H1 (cell line): Measurements from ENCODE around the gene HOXA11. TPM values are rescaled to one million over a fixed set of nuclear protein-coding genes. Genes with fewer than 3 reads are reported as not detected.

Experiments used
- CTCF ChIA-PET: fragments of 300-600 bp; sonication (Branson Sonifier 250); formaldehyde crosslinking; loops from one replicate; lab custom pipeline; 2021; ENCODE audit not compliant: partially characterized antibody; lab: Charles Lee
- POLR2A ChIA-PET: fragments of 300-600 bp; sonication (Branson Sonifier 250); formaldehyde crosslinking; loops from one replicate; lab custom pipeline; 2021; ENCODE audit warnings: inconsistent platforms; ENCODE audit not compliant: partially characterized antibody; lab: Charles Lee
- DNase-seq, 2 experiments: peaks; one replicate each; pipeline versions ENCODE4 v3.0.0 to v3.0.0-alpha.2; 2010 to 2022; ENCODE audit warnings: low spot score in 2 of 2, low read depth in 1 of 2, mixed read lengths in 1 of 2
- FAIRE-seq: peaks from 2 replicates; lab custom pipeline; 2011; peaks lifted over from hg19 to GRCh38; lab: Jason Lieb, UNC
- H2AFZ ChIP-seq: 2 replicates; pipeline ENCODE4 v1.8.1; 2012; ENCODE audit warnings: low read length, inconsistent platforms
- H2AK5ac ChIP-seq: 2 replicates; pipeline ENCODE4 v1.6.1; 2013; ENCODE audit warnings: low read depth, low read length
- H2BK120ac ChIP-seq: replicated peaks from 2 replicates; pipeline ENCODE3; 2013; ENCODE audit warnings: low read depth, low read length, inconsistent platforms
- H2BK12ac ChIP-seq: 2 replicates; pipeline ENCODE4 v1.6.1; 2013; ENCODE audit warnings: low read depth, low read length
- H2BK15ac ChIP-seq: 2 replicates; pipeline ENCODE4 v1.6.1; 2013; ENCODE audit warnings: low read length
- H2BK20ac ChIP-seq: 2 replicates; pipeline ENCODE4 v1.6.1; 2013; ENCODE audit warnings: low read length
- H2BK5ac ChIP-seq: 2 replicates; pipeline ENCODE4 v1.6.1; 2013; ENCODE audit warnings: low read depth, low read length
- H3K14ac ChIP-seq: 2 replicates; pipeline ENCODE4 v1.6.1; 2013; ENCODE audit warnings: inconsistent platforms; ENCODE audit not compliant: insufficient read length
- H3K18ac ChIP-seq: 2 replicates; pipeline ENCODE4 v1.6.1; 2013; ENCODE audit warnings: low read length; ENCODE audit errors: extremely low read depth
- H3K23ac ChIP-seq: 2 replicates; pipeline ENCODE4 v1.6.1; 2013; ENCODE audit warnings: inconsistent platforms; ENCODE audit not compliant: insufficient read length
- H3K23me2 ChIP-seq: 2 replicates; pipeline ENCODE4 v1.6.1; 2013; ENCODE audit warnings: low read depth, low read length
- H3K27ac ChIP-seq: 2 replicates; pipeline ENCODE4 v1.6.1; 2011; ENCODE audit warnings: low read depth, low read length, inconsistent platforms
- H3K27me3 ChIP-seq, 4 experiments: replicated peaks in 1 of 4; 1 replicate in 1 of 4; 2 replicates in 3 of 4; pipeline versions ENCODE4 v1.6.1 to v1.8.1; 2011 to 2013; ENCODE audit warnings: low read length in 3 of 4, mild to moderate bottlenecking in 3 of 4, inconsistent platforms in 2 of 4, mixed read lengths in 2 of 4, moderate library complexity in 1 of 4; ENCODE audit not compliant: control insufficient read depth in 3 of 4, insufficient read depth in 3 of 4; ENCODE audit errors: extremely low read depth in 1 of 4
- H3K36me3 ChIP-seq, 4 experiments: 2 replicates each; pipeline versions ENCODE4 v1.6.1 to v1.8.1; 2011 to 2013; ENCODE audit warnings: mild to moderate bottlenecking in 4 of 4, low read length in 3 of 4, moderate library complexity in 2 of 4, control low read depth in 1 of 4, inconsistent platforms in 1 of 4; ENCODE audit not compliant: insufficient read depth in 4 of 4, control insufficient read depth in 2 of 4
- H3K4ac ChIP-seq: replicated peaks from 2 replicates; pipeline ENCODE3; 2013; ENCODE audit warnings: low read length, low read depth, mixed read lengths, inconsistent platforms; ENCODE audit not compliant: insufficient read length
- H3K4me1 ChIP-seq, 4 experiments: replicated peaks in 1 of 4; 1 replicate in 1 of 4; 2 replicates in 3 of 4; pipeline versions ENCODE4 v1.6.1 to v1.8.1; 2011 to 2013; ENCODE audit warnings: low read length in 3 of 4, inconsistent platforms in 2 of 4, mixed read lengths in 1 of 4; ENCODE audit not compliant: insufficient read depth in 4 of 4, control insufficient read depth in 3 of 4
- H3K4me2 ChIP-seq, 2 experiments: 2 replicates each; pipeline versions ENCODE4 v1.6.1 to v1.8.1; 2011 to 2013; ENCODE audit warnings: low read depth in 2 of 2, low read length in 2 of 2, control low read depth in 1 of 2, inconsistent platforms in 1 of 2, mild to moderate bottlenecking in 1 of 2; ENCODE audit not compliant: insufficient read depth in 1 of 2
- H3K4me3 ChIP-seq, 4 experiments: fragments of 200-600, 300-600 bp in 1 of 4; sonication (generic), shearing (Covaris generic), sonication (Bioruptor Twin) in 1 of 4; 2 replicates each; pipeline versions ENCODE4 v1.5.1 to v1.8.1; 2011 to 2016; ENCODE audit warnings: low read length in 4 of 4, low read depth in 3 of 4, control low read depth in 2 of 4, inconsistent platforms in 2 of 4, mild to moderate bottlenecking in 2 of 4, mixed read lengths in 1 of 4, moderate library complexity in 1 of 4; ENCODE audit not compliant: insufficient read depth in 2 of 4; ENCODE audit errors: extremely low read depth in 1 of 4
- H3K56ac ChIP-seq: replicated peaks from 2 replicates; pipeline ENCODE3; 2013; ENCODE audit warnings: low read depth, mild to moderate bottlenecking, mixed read lengths, low read length, inconsistent platforms; ENCODE audit not compliant: insufficient read length
- H3K79me1 ChIP-seq: 2 replicates; pipeline ENCODE4 v1.6.1; 2013; ENCODE audit warnings: low read depth, low read length, control low read depth
- H3K79me2 ChIP-seq, 2 experiments: 2 replicates each; pipeline versions ENCODE4 v1.6.1 to v1.8.1; 2012 to 2013; ENCODE audit warnings: low read length in 2 of 2, mild to moderate bottlenecking in 2 of 2, inconsistent platforms in 1 of 2; ENCODE audit not compliant: insufficient read depth in 2 of 2, control insufficient read depth in 1 of 2
- H3K9ac ChIP-seq, 4 experiments: replicated peaks in 1 of 4; 1 replicate in 1 of 4; 2 replicates in 3 of 4; pipeline versions ENCODE4 v1.6.1 to v1.8.1; 2011 to 2013; ENCODE audit warnings: low read depth in 3 of 4, low read length in 3 of 4, control low read depth in 2 of 4, mild to moderate bottlenecking in 2 of 4, moderate library complexity in 2 of 4, inconsistent platforms in 1 of 4; ENCODE audit errors: extremely low read depth in 1 of 4
- H3K9me3 ChIP-seq, 2 experiments: 2 replicates each; pipeline versions ENCODE4 v1.6.1 to v1.8.1; 2012 to 2013; ENCODE audit warnings: mild to moderate bottlenecking in 2 of 2, moderate library complexity in 2 of 2, control low read depth in 1 of 2, inconsistent platforms in 1 of 2, low read depth in 1 of 2, low read length in 1 of 2, mixed read lengths in 1 of 2; ENCODE audit not compliant: insufficient read depth in 2 of 2
- H4K20me1 ChIP-seq, 2 experiments: replicated peaks in 1 of 2; 2 replicates each; pipeline versions ENCODE3 to v1.8.1; 2011 to 2013; ENCODE audit warnings: inconsistent platforms in 2 of 2, low read length in 2 of 2, mild to moderate bottlenecking in 1 of 2; ENCODE audit not compliant: insufficient read depth in 2 of 2, control insufficient read depth in 1 of 2
- H4K5ac ChIP-seq: 2 replicates; pipeline ENCODE4 v1.6.1; 2013; ENCODE audit warnings: low read length, low read depth, mixed read lengths, inconsistent platforms; ENCODE audit not compliant: insufficient read length
- H4K8ac ChIP-seq: 2 replicates; pipeline ENCODE4 v1.8.0; 2013; ENCODE audit warnings: mild to moderate bottlenecking, moderate library complexity, low read length, inconsistent platforms; ENCODE audit not compliant: insufficient read depth; ENCODE audit errors: extremely low read depth
- H4K91ac ChIP-seq: replicated peaks from 2 replicates; pipeline ENCODE3; 2013; ENCODE audit warnings: low read length, mixed read lengths, inconsistent platforms; ENCODE audit not compliant: insufficient read length
- ATF2 ChIP-seq: IDR thresholded peaks from 2 replicates; pipeline ENCODE4 v1.6.1; 2012; ENCODE audit warnings: low read length, inconsistent platforms
- BCL11A ChIP-seq, 2 experiments: IDR thresholded peaks; one replicate each; pipeline ENCODE4 v1.6.1; 2011; ENCODE audit warnings: low read depth in 2 of 2, low read length in 2 of 2, mild to moderate bottlenecking in 2 of 2
- TEAD4 ChIP-seq: IDR thresholded peaks from 2 replicates; pipeline ENCODE4 v1.6.1; 2012; ENCODE audit warnings: low read depth, low read length, inconsistent platforms, mixed read lengths
- polyA plus RNA-seq, 7 experiments: library from polyadenylated mRNA; depleted of rRNA in 3 of 7; stranded (reverse) in 5 of 7; unstranded in 2 of 7; fragments of >200 nt in 5 of 7; fragments of 200-250 nt in 2 of 7; gene quantifications; 1 replicate in 5 of 7; 2 replicates in 1 of 7; 4 replicates in 1 of 7; pipeline versions ENCODE4 v1.2.1 to v1.2.3, GENCODE V29; 2011 to 2013; ENCODE audit warnings: missing spikeins in 2 of 7, mixed read lengths in 2 of 7
- total RNA-seq: library from RNA; stranded (reverse); fragmentation: NEBNext Ultra II Directional; extraction: Animal tissue kit (Norgen Biotek cat#: 25700); gene quantifications from 2 replicates; pipeline ENCODE4 v1.2.1, GENCODE V29; 2021

The HOXA11 gene
- total and polyA plus RNA-seq, 2 of the 8 experiments (the other 6 are each of a cell fraction or from before 2014, with no cell fraction given): not detected

GRCh38 chr7:27223941-27224575 lies 39.0 kb upstream of the HOXA11 start:
- Histone ChIP-seq H3K23me2 (peaks cover 4% of the 10 kb centered on the region; the same call in 1 of the 2 replicates), H4K8ac (no peak overlapping the region), H3K4me3 (no peak overlapping the region), H2BK120ac (no peak overlapping the region), H2BK20ac (no peak overlapping the region), H3K27ac (no peak overlapping the region), H2BK5ac (no peak overlapping the region), H3K79me1 (no peaks in the 10 kb centered on the region), H2BK15ac (no peak overlapping the region), H3K4me2 (no peak overlapping the region; a peak in 1 of 4 replicates), H3K36me3 (no peaks in the 10 kb centered on the region; a peak in 1 of 8 replicates), H3K14ac (no peak overlapping the region), H3K9me3 (no peaks in the 10 kb centered on the region), H2AFZ (no peak overlapping the region), H2BK12ac (no peak overlapping the region; the same call in 1 of the 2 replicates), H4K20me1 (peaks cover 6 to 10% of the 10 kb centered on the region in 2 experiments), H3K4me1 (peaks cover 2 to 11% (median 6%) of the 10 kb centered on the region in 4 experiments), H3K9ac (no peak overlapping the region), H3K27me3 (peaks cover 63 to 97% (median 88%) of the 10 kb centered on the region in 4 experiments), H4K5ac (no peak overlapping the region), H3K79me2 (no peaks in the 10 kb centered on the region), H3K23ac (no peak overlapping the region), H2AK5ac (no peak overlapping the region), H3K56ac (no peak overlapping the region), H3K4ac (no peak overlapping the region), H3K18ac (no peak overlapping the region), H4K91ac (no peak overlapping the region)
- CTCF ChIA-PET: interaction anchor here (0.6 to 8.5 kb wide), 5 partner anchors 11 to 163 kb away, joined by 3 to 62 read pairs (median 3); no protein-coding TSS in a partner anchor
- no peak for FAIRE-seq
- DNase-seq: no peak
- POLR2A ChIA-PET: interaction anchor here (1.2 kb wide), 1 partner anchor 15 kb away, joined by 3 read pairs; no protein-coding TSS in a partner anchor
- TF ChIP-seq ATF2 (no peak), TEAD4 (no peak), BCL11A (IDR thresholded peaks at IDR 0.05; ENCODE audit: low read depth in 2 of 2, low read length in 2 of 2) (no peak)
